Astrocyte (in vitro differentiated cells and primary cell): ENCODE results near the gene AOAH.

ENCODE experiments used
- EZH2 ChIP-seq: IDR thresholded peaks from 2 replicates; pipeline ENCODE4 v1.6.1; 2012; ENCODE audit warnings: mild to moderate bottlenecking, low read length, inconsistent platforms; ENCODE audit not compliant: insufficient read depth
- TF ChIP-seq, protein P1 (sequence below): IDR thresholded peaks from 2 replicates; pipeline ENCODE4 v1.5.1; 2011; ENCODE audit warnings: low read depth, mild to moderate bottlenecking, inconsistent platforms, low read length, moderate library complexity; ENCODE audit not compliant: insufficient read depth

DNA sequence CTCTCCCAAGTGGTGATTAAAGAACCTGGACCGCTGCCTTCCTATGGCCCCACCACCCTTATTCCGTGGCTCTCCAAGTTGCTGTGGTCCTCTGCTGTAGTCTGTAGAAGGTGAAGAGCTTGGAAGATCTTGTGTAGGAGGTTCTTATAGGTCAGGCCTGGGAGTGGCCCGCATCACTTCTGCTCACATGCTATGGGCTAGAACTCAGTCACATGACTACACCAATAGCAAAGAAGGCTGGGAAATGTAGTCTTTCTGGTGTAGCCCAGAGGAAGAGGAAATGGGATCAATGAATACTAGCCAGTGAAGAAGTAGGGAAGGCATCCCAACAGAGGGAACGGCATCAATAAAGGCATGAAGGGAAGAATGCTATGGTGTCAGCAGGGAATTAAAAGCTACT, 41.3 kb upstream of the AOAH start:
- TF ChIP-seq EZH2 = no peak
- TF ChIP-seq, protein P1, sequence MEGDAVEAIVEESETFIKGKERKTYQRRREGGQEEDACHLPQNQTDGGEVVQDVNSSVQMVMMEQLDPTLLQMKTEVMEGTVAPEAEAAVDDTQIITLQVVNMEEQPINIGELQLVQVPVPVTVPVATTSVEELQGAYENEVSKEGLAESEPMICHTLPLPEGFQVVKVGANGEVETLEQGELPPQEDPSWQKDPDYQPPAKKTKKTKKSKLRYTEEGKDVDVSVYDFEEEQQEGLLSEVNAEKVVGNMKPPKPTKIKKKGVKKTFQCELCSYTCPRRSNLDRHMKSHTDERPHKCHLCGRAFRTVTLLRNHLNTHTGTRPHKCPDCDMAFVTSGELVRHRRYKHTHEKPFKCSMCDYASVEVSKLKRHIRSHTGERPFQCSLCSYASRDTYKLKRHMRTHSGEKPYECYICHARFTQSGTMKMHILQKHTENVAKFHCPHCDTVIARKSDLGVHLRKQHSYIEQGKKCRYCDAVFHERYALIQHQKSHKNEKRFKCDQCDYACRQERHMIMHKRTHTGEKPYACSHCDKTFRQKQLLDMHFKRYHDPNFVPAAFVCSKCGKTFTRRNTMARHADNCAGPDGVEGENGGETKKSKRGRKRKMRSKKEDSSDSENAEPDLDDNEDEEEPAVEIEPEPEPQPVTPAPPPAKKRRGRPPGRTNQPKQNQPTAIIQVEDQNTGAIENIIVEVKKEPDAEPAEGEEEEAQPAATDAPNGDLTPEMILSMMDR = no peak
